Gastrocnemius medialis (tissue), 4 donors: ENCODE data around the gene MROH8. TPM values are rescaled to one million over a fixed set of nuclear protein-coding genes. Genes with fewer than 3 reads are reported as not detected.

Experiments
- ATAC-seq, 2 donors: fragments of 150-250 bp; one replicate each; pipeline ENCODE4 v1.9.1; 2016
- DNase-seq, 2 donors: peaks; one replicate each; pipeline ENCODE4 v3.0.0-alpha.2; 2019
- H3K27ac ChIP-seq, 4 donors: fragments of 200-600 bp; sonication (generic); 1 replicate in 1 of 4; 2 replicates in 3 of 4; pipeline ENCODE4 v1.5.1; 2016 to 2018; ENCODE audit warnings: mild to moderate bottlenecking in 2 of 4, moderate library complexity in 1 of 4
- H3K27me3 ChIP-seq, 3 donors: fragments of 200-600 bp; sonication (generic) in 2 of 3; 1 replicate in 1 of 3; 2 replicates in 2 of 3; pipeline versions ENCODE4 v1.5.1 to v1.6.0; 2016 to 2019; ENCODE audit warnings: mild to moderate bottlenecking in 1 of 3, moderate library complexity in 1 of 3
- H3K36me3 ChIP-seq, 2 donors: fragments of 200-600 bp; sonication (generic) in 1 of 2; one replicate each; pipeline ENCODE4 v1.5.1; 2017 to 2018
- H3K4me1 ChIP-seq, 2 donors: fragments of 200-600 bp; sonication (generic) in 1 of 2; one replicate each; pipeline ENCODE4 v1.5.1; 2016 to 2017; ENCODE audit warnings: mild to moderate bottlenecking in 2 of 2
- H3K4me3 ChIP-seq, 4 donors: fragments of 200-600 bp; sonication (generic) in 3 of 4; 1 replicate in 1 of 4; 2 replicates in 3 of 4; pipeline ENCODE4 v1.5.1; 2016 to 2019; ENCODE audit warnings: mild to moderate bottlenecking in 2 of 4
- H3K9me3 ChIP-seq, 3 donors: fragments of 200-600 bp; sonication (generic) in 2 of 3; 1 replicate in 1 of 3; 2 replicates in 2 of 3; pipeline ENCODE4 v1.5.1; 2016 to 2019
- CTCF ChIP-seq, 5 experiments: fragments of 450-650 bp in 3 of 5; fragments of 200-600 bp in 2 of 5; sonication (generic) in 2 of 5; IDR thresholded peaks in 4 of 5; conservative IDR thresholded peaks in 1 of 5; 1 replicate in 4 of 5; 2 replicates in 1 of 5; pipeline ENCODE4 v1.5.1; 2016 to 2019; ENCODE audit warnings: antibody characterized with exemption in 5 of 5, mild to moderate bottlenecking in 3 of 5, moderate library complexity in 3 of 5
- POLR2A ChIP-seq, 2 donors: fragments of 450-650 bp; IDR thresholded peaks; one replicate each; pipeline ENCODE4 v1.6.1; 2017; ENCODE audit warnings: antibody characterized with exemption in 2 of 2, mild to moderate bottlenecking in 2 of 2, moderate library complexity in 2 of 2
- in situ Hi-C, 4 donors: fragments of 200-750 bp; cut with MboI; loops; one replicate each; pipeline versions ENCODE4 v1.15.0 to v1.8.0; 2017; ENCODE audit warnings: low sequenced_read_pairs in 4 of 4
- intact Hi-C: fragments of 100-400 bp; cut with DNase I; formaldehyde crosslinking; loops from one replicate; pipeline ENCODE4 v1.15.1; 2023; ENCODE audit warnings: low total_unique reads
- total RNA-seq, 4 donors: library from RNA; depleted of rRNA; stranded (reverse); fragments of >200 nt; gene quantifications; one replicate each; pipeline versions ENCODE4 v1.1.0 to v1.2.3, GENCODE V29; 2016

Gene MROH8
- total RNA-seq, 4 donors from 2014 or later, result 1.4 to 4.4 (median 3.0) TPM

- H3K4me3 ChIP-seq, result no peak overlapping the region
- H3K36me3 ChIP-seq, result no peaks in the 10 kb centered on the region
- TF ChIP-seq POLR2A (IDR thresholded peaks at IDR 0.05) (no peak), CTCF (IDR thresholded peaks at IDR 0.05 in 4 of 5, conservative IDR thresholded peaks at IDR 0.05 in 1 of 5) (no peak)
- H3K27me3 ChIP-seq, result no peaks in the 10 kb centered on the region
- no peaks in the 10 kb centered on the region for H3K9me3 ChIP-seq
- intact Hi-C loops, result no loop called here
- H3K4me1 ChIP-seq, result no peaks in the 10 kb centered on the region
- ATAC-seq (no peak), DNase-seq (no peak)
- in situ Hi-C loops, result no loop called here
- H3K27ac ChIP-seq, result no peak overlapping the region
Measured at GRCh38 chr20:37123441-37123840, 55.9 kb downstream of the MROH8 start.

- DNase-seq (no peak), ATAC-seq (no peak)
- no peaks in the 10 kb centered on the region for H3K27me3 ChIP-seq
- no peak overlapping the region for H3K4me3 ChIP-seq
- no peak for TF ChIP-seq POLR2A (IDR thresholded peaks at IDR 0.05)
- no peak for TF ChIP-seq CTCF (IDR thresholded peaks at IDR 0.05 in 4 of 5, conservative IDR thresholded peaks at IDR 0.05 in 1 of 5)
- no peaks in the 10 kb centered on the region for H3K9me3 ChIP-seq
- no peaks in the 10 kb centered on the region for H3K36me3 ChIP-seq
- intact Hi-C loops, result no loop called here
- in situ Hi-C loops, result no loop called here
- no peaks in the 10 kb centered on the region for H3K4me1 ChIP-seq
- H3K27ac ChIP-seq, result no peak overlapping the region
Measured at GRCh38 chr20:37120497-37120896, 58.9 kb downstream of the MROH8 start.

- in situ Hi-C loops, result no loop called here
Measured at GRCh38 chr20:37119356-37120036, 59.9 kb downstream of the MROH8 start.

GRCh38 chr20:37114012-37114411 is 65.3 kb downstream of the MROH8 start:
- no peak for ATAC-seq
- no peak overlapping the region for H3K27ac ChIP-seq
- in situ Hi-C loops, result no loop called here
- intact Hi-C loops, result no loop called here
- no peaks in the 10 kb centered on the region for H3K9me3 ChIP-seq
- H3K36me3 ChIP-seq, result no peaks in the 10 kb centered on the region
- H3K4me1 ChIP-seq, result no peaks in the 10 kb centered on the region
- H3K4me3 ChIP-seq, result no peak overlapping the region
- TF ChIP-seq POLR2A (IDR thresholded peaks at IDR 0.05), result no peak
- TF ChIP-seq CTCF (IDR thresholded peaks at IDR 0.05 in 4 of 5, conservative IDR thresholded peaks at IDR 0.05 in 1 of 5), result no peak
- no peak for DNase-seq
- H3K27me3 ChIP-seq, result no peaks in the 10 kb centered on the region

More at GRCh38 chr20:37119356-37120036, 59.9 kb downstream of the MROH8 start:
- TF ChIP-seq POLR2A (IDR thresholded peaks at IDR 0.05) (no peak), CTCF (IDR thresholded peaks at IDR 0.05 in 4 of 5, conservative IDR thresholded peaks at IDR 0.05 in 1 of 5) (no peak)
- DNase-seq (no peak), ATAC-seq (no peak)
- intact Hi-C loops, result no loop called here
- H3K27ac ChIP-seq, result no peak overlapping the region
- H3K4me1 ChIP-seq, result no peaks in the 10 kb centered on the region
- H3K27me3 ChIP-seq, result no peaks in the 10 kb centered on the region
- H3K36me3 ChIP-seq, result no peaks in the 10 kb centered on the region
- no peaks in the 10 kb centered on the region for H3K9me3 ChIP-seq
- no peak overlapping the region for H3K4me3 ChIP-seq
